Neural progenitor cell (in vitro differentiated cells): Measurements from ENCODE around the gene STARD8.

ENCODE experiments used
- EZH2 ChIP-seq: fragments of 200-600 bp; sonication (generic); IDR thresholded peaks from 2 replicates; pipeline ENCODE4 v1.6.1; 2017; ENCODE audit warnings: antibody characterized with exemption, mild to moderate bottlenecking, moderate library complexity
- EZH2phosphoT487 ChIP-seq: fragments of 200-600 bp; sonication (generic); IDR thresholded peaks from 2 replicates; pipeline ENCODE4 v1.6.1; 2017; ENCODE audit warnings: antibody characterized with exemption
- TF ChIP-seq, protein P1 (sequence below): fragments of 200-600 bp; sonication (generic); IDR thresholded peaks from 2 replicates; pipeline ENCODE4 v1.5.1; 2017; ENCODE audit warnings: antibody characterized with exemption, mild to moderate bottlenecking

- TF ChIP-seq, protein P1, sequence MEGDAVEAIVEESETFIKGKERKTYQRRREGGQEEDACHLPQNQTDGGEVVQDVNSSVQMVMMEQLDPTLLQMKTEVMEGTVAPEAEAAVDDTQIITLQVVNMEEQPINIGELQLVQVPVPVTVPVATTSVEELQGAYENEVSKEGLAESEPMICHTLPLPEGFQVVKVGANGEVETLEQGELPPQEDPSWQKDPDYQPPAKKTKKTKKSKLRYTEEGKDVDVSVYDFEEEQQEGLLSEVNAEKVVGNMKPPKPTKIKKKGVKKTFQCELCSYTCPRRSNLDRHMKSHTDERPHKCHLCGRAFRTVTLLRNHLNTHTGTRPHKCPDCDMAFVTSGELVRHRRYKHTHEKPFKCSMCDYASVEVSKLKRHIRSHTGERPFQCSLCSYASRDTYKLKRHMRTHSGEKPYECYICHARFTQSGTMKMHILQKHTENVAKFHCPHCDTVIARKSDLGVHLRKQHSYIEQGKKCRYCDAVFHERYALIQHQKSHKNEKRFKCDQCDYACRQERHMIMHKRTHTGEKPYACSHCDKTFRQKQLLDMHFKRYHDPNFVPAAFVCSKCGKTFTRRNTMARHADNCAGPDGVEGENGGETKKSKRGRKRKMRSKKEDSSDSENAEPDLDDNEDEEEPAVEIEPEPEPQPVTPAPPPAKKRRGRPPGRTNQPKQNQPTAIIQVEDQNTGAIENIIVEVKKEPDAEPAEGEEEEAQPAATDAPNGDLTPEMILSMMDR: no peak
- no peak for TF ChIP-seq EZH2phosphoT487
- no peak for TF ChIP-seq EZH2
Observed at GRCh38 chrX:68761086-68761485, 113.6 kb downstream of the STARD8 start.
